H9 (cell line): ENCODE results near the gene NEK5. TPM values are rescaled to one million over a fixed set of nuclear protein-coding genes. Genes with fewer than 3 reads are reported as not detected.

ENCODE experiments used
- DNase-seq: peaks from one replicate; pipeline ENCODE4 v3.0.0-alpha.2; 2017
- H2AFZ ChIP-seq: one replicate; pipeline ENCODE4 v1.6.1; 2013; ENCODE audit warnings: mild to moderate bottlenecking, low read length, control low read depth, moderate library complexity
- H2AK5ac ChIP-seq: 2 replicates; pipeline ENCODE4 v1.6.1; 2013; ENCODE audit warnings: low read length, control low read depth, mixed read lengths; ENCODE audit not compliant: insufficient read length
- H2BK120ac ChIP-seq: one replicate; pipeline ENCODE4 v1.6.1; 2013; ENCODE audit warnings: low read depth, mild to moderate bottlenecking, low read length, control low read depth, inconsistent platforms; ENCODE audit not compliant: poor library complexity, severe bottlenecking
- H2BK12ac ChIP-seq: 2 replicates; pipeline ENCODE4 v1.6.1; 2013; ENCODE audit warnings: low read length, control low read depth, mixed read lengths, low read depth; ENCODE audit not compliant: insufficient read length
- H2BK15ac ChIP-seq: 2 replicates; pipeline ENCODE4 v1.6.1; 2013; ENCODE audit warnings: low read depth, low read length, control low read depth
- H2BK20ac ChIP-seq: one replicate; pipeline ENCODE4 v1.6.1; 2013; ENCODE audit warnings: low read depth, mild to moderate bottlenecking, low read length, control low read depth, inconsistent platforms; ENCODE audit not compliant: poor library complexity, severe bottlenecking
- H2BK5ac ChIP-seq: 2 replicates; pipeline ENCODE4 v1.6.1; 2013; ENCODE audit warnings: low read length, control low read depth, mixed read lengths; ENCODE audit not compliant: insufficient read length
- H3K14ac ChIP-seq: 2 replicates; pipeline ENCODE4 v1.6.1; 2013; ENCODE audit warnings: low read length, control low read depth; ENCODE audit not compliant: insufficient read depth
- H3K18ac ChIP-seq: 2 replicates; pipeline ENCODE4 v1.6.1; 2013; ENCODE audit warnings: low read depth, mild to moderate bottlenecking, mixed read lengths, low read length, control low read depth; ENCODE audit not compliant: insufficient read length
- H3K23ac ChIP-seq: 2 replicates; pipeline ENCODE4 v1.6.1; 2013; ENCODE audit warnings: low read length, control low read depth, mixed read lengths, low read depth; ENCODE audit not compliant: insufficient read length
- H3K23me2 ChIP-seq: 2 replicates; pipeline ENCODE4 v1.6.1; 2013; ENCODE audit warnings: low read depth, mild to moderate bottlenecking, mixed read lengths, low read length, control low read depth; ENCODE audit not compliant: insufficient read length, poor library complexity, severe bottlenecking
- H3K27ac ChIP-seq: 2 replicates; pipeline ENCODE4 v1.5.1; 2013; ENCODE audit warnings: low read length, control low read depth, mixed read lengths, low read depth; ENCODE audit not compliant: insufficient read length
- H3K27me3 ChIP-seq: 2 replicates; pipeline ENCODE4 v1.6.1; 2013; ENCODE audit warnings: low read length, control low read depth, inconsistent platforms; ENCODE audit not compliant: insufficient read depth
- H3K4ac ChIP-seq: 2 replicates; pipeline ENCODE4 v1.6.1; 2013; ENCODE audit warnings: low read depth, mild to moderate bottlenecking, control low read depth, inconsistent platforms, low read length, moderate library complexity
- H3K4me1 ChIP-seq: 2 replicates; pipeline ENCODE4 v1.6.1; 2013; ENCODE audit warnings: low read length, control low read depth, inconsistent platforms; ENCODE audit not compliant: insufficient read depth
- H3K4me2 ChIP-seq: 2 replicates; pipeline ENCODE4 v1.6.1; 2013; ENCODE audit warnings: low read length, control low read depth, mixed read lengths; ENCODE audit not compliant: insufficient read length, insufficient read depth
- H3K56ac ChIP-seq: 2 replicates; pipeline ENCODE4 v1.6.1; 2013; ENCODE audit warnings: low read depth, mild to moderate bottlenecking, mixed read lengths, low read length, control low read depth; ENCODE audit not compliant: insufficient read length
- H3K79me1 ChIP-seq: 2 replicates; pipeline ENCODE4 v1.6.1; 2013; ENCODE audit warnings: low read depth, mild to moderate bottlenecking, moderate library complexity, low read length, control low read depth, inconsistent platforms; ENCODE audit not compliant: insufficient read depth, poor library complexity, severe bottlenecking
- H3K79me2 ChIP-seq: 2 replicates; pipeline ENCODE4 v1.6.1; 2013; ENCODE audit warnings: low read length, control low read depth, inconsistent platforms; ENCODE audit not compliant: insufficient read depth
- H3K9ac ChIP-seq: 2 replicates; pipeline ENCODE4 v1.6.1; 2013; ENCODE audit warnings: low read length, control low read depth, mixed read lengths; ENCODE audit not compliant: insufficient read length; ENCODE audit errors: extremely low read depth
- H3K9me3 ChIP-seq: one replicate; pipeline ENCODE4 v1.6.1; 2013; ENCODE audit warnings: low read depth, low read length, inconsistent platforms; ENCODE audit not compliant: control insufficient read depth
- H3T11ph ChIP-seq: one replicate; pipeline ENCODE4 v1.6.1; 2013; ENCODE audit warnings: mild to moderate bottlenecking, low read length, control low read depth, inconsistent platforms
- H4K20me1 ChIP-seq: one replicate; pipeline ENCODE4 v1.6.1; 2013; ENCODE audit not compliant: control insufficient read depth, insufficient read length, insufficient read depth
- H4K5ac ChIP-seq: 2 replicates; pipeline ENCODE4 v1.6.1; 2013; ENCODE audit warnings: low read depth, mild to moderate bottlenecking, mixed read lengths, low read length, control low read depth; ENCODE audit not compliant: insufficient read length
- H4K8ac ChIP-seq: replicated peaks from 2 replicates; pipeline ENCODE4 v1.6.1; 2013; ENCODE audit warnings: low read length, control low read depth, mixed read lengths, low read depth; ENCODE audit not compliant: insufficient read length
- H4K91ac ChIP-seq: 2 replicates; pipeline ENCODE4 v1.6.1; 2013; ENCODE audit warnings: low read depth, mild to moderate bottlenecking, moderate library complexity, mixed read lengths, low read length, control low read depth; ENCODE audit not compliant: insufficient read length
- H3K27ac Mint-ChIP-seq, 3 experiments: 2 replicates in 2 of 3; 3 replicates in 1 of 3; pipeline ENCODE4 v1.8.0; 2020 to 2021; ENCODE audit warnings: mixed read lengths in 3 of 3, mild to moderate bottlenecking in 1 of 3, moderate library complexity in 1 of 3
- H3K27me3 Mint-ChIP-seq: 2 replicates; pipeline ENCODE4 v1.8.0; 2021; ENCODE audit warnings: low read depth, mild to moderate bottlenecking, moderate library complexity, mixed read lengths
- H3K36me3 Mint-ChIP-seq, 3 experiments: 2 replicates in 2 of 3; 3 replicates in 1 of 3; pipeline ENCODE4 v1.8.0; 2020 to 2021; ENCODE audit warnings: low read depth in 3 of 3, mixed read lengths in 3 of 3; ENCODE audit not compliant: insufficient read depth in 1 of 3
- H3K4me1 Mint-ChIP-seq, 2 experiments: 2 replicates each; pipeline ENCODE4 v1.8.0; 2020; ENCODE audit warnings: mixed read lengths in 2 of 2
- H3K4me3 Mint-ChIP-seq, 2 experiments: 2 replicates in 1 of 2; 3 replicates in 1 of 2; pipeline ENCODE4 v1.8.0; 2020 to 2021; ENCODE audit warnings: mild to moderate bottlenecking in 2 of 2, mixed read lengths in 2 of 2, moderate library complexity in 1 of 2
- H3K9me3 Mint-ChIP-seq, 2 experiments: 2 replicates in 1 of 2; 3 replicates in 1 of 2; pipeline ENCODE4 v1.8.0; 2020; ENCODE audit warnings: mild to moderate bottlenecking in 2 of 2, mixed read lengths in 2 of 2, moderate library complexity in 1 of 2
- CTCF ChIP-seq: fragments of 200-600 bp; sonication (generic); conservative IDR thresholded peaks from 3 replicates; pipeline ENCODE4 v1.8.0; 2021; ENCODE audit warnings: antibody characterized with exemption, mild to moderate bottlenecking
- WGBS: extraction: QIAGEN DNeasy Blood & Tissue Kit; methylation state at CpG from one replicate; pipeline ENCODE4 v1.1.7; 2013; ENCODE audit warnings: missing lambda C conversion rate, low lambda C conversion rate, mixed read lengths; ENCODE audit not compliant: insufficient read length; ENCODE audit errors: extremely low coverage; 5-methylcytosine and 5-hydroxymethylcytosine counted together
- total RNA-seq: library from RNA; stranded (reverse); gene quantifications from 2 replicates; pipeline ENCODE4 v1.2.1, GENCODE V29; 2021

NEK5 gene
- total RNA-seq, 1 experiment from 2014 or later = 0.26 TPM

- Histone ChIP-seq H4K8ac (no peak overlapping the region), H3K4me1 (no peaks in the 10 kb centered on the region), H4K20me1 (no peaks in the 10 kb centered on the region), H3K79me1 (no peaks in the 10 kb centered on the region), H3K23ac (no peak overlapping the region), H3K14ac (no peak overlapping the region), H3T11ph (no peak overlapping the region), H2AFZ (no peak overlapping the region), H3K4ac (no peak overlapping the region), H3K18ac (no peak overlapping the region), H2BK12ac (no peak overlapping the region), H3K9ac (no peak overlapping the region), H3K27ac (no peak overlapping the region), H3K9me3 (no peaks in the 10 kb centered on the region), H3K79me2 (no peaks in the 10 kb centered on the region), H3K4me2 (no peak overlapping the region), H3K27me3 (no peaks in the 10 kb centered on the region), H4K5ac (no peak overlapping the region), H3K23me2 (no peaks in the 10 kb centered on the region), H4K91ac (no peak overlapping the region), H2BK120ac (no peak overlapping the region), H2BK15ac (no peak overlapping the region), H2BK5ac (no peak overlapping the region), H2BK20ac (no peak overlapping the region), H2AK5ac (no peak overlapping the region), H3K56ac (no peak overlapping the region)
- H3K36me3 Mint-ChIP-seq = peaks cover 3 to 22% (median 6%) of the 10 kb centered on the region in 3 experiments; a peak in 6 of 7 replicates
- H3K27ac Mint-ChIP-seq = peak overlapping the region in 1 of 3 experiments; percentile 14; a peak in 1 of 7 replicates
- peaks cover 15 to 16% of the 10 kb centered on the region in 2 experiments for H3K9me3 Mint-ChIP-seq
- no peaks in the 10 kb centered on the region for H3K27me3 Mint-ChIP-seq
- no peak overlapping the region for H3K4me3 Mint-ChIP-seq
- peaks cover 4 to 10% of the 10 kb centered on the region in 2 experiments; a peak in 3 of 4 replicates for H3K4me1 Mint-ChIP-seq
- no CpG with 5 or more reads among the region's 1 CpG for WGBS
- TF ChIP-seq CTCF = no peak
- DNase-seq = no peak
Observed at GRCh38 chr13:52109116-52109670, 19.7 kb downstream of the NEK5 start.
